ENCODE results near the gene HPCAL1. TPM values are rescaled to one million over a fixed set of nuclear protein-coding genes. Genes with fewer than 3 reads are reported as not detected.
A peak's percentile ranks its signal among the peaks of the same experiment; 100 is the strongest.

The HPCAL1 gene
- total and polyA plus RNA-seq, 4 donors = 28.2 to 159 (median 95.0) TPM

- H3K36me3 ChIP-seq (ENCODE audit: control insufficient read depth, insufficient read depth, low read length) = peaks cover 17% of the 10 kb centered on the region
- WGBS (ENCODE audit: insufficient coverage) = 51% methylated on average over 10 of the region's 15 CpGs
- H3K4me1 ChIP-seq (ENCODE audit: control insufficient read depth, insufficient read depth, low read length) = peaks cover 67% of the 10 kb centered on the region
- H3K9me3 ChIP-seq (ENCODE audit: control insufficient read depth, insufficient read depth, low read length) = no peaks in the 10 kb centered on the region
- no peaks in the 10 kb centered on the region for H3K27me3 ChIP-seq (ENCODE audit: control insufficient read depth, insufficient read depth, low read length)
- H3K4me3 ChIP-seq (ENCODE audit: low read depth, low read length) = no peak overlapping the region
- DNase-seq (ENCODE audit: low read depth in 4 of 6, low spot score in 6 of 6) = peak in 1 of 6 donors; percentile 59
- H3K27ac ChIP-seq (ENCODE audit: low read depth, low read length) = peak overlapping the region; percentile 76
These were observed 68.9 kb downstream of the HPCAL1 start for GRCh38 chr2:10371441-10372196.

- Histone ChIP-seq H3K27ac (ENCODE audit: low read depth, low read length) (peak overlapping the region; percentile 76), H3K4me3 (ENCODE audit: low read depth, low read length) (no peak overlapping the region)
- peak in 2 of 6 donors; percentile 49 to 62 for DNase-seq (ENCODE audit: low read depth in 4 of 6, low spot score in 6 of 6)
These were observed 69.6 kb downstream of the HPCAL1 start for GRCh38 chr2:10372203-10372861.

GRCh38 chr2:10372862-10373240 is 70.1 kb downstream of the HPCAL1 start:
- Histone ChIP-seq H3K4me3 (ENCODE audit: low read depth, low read length) (no peak overlapping the region), H3K9me3 (ENCODE audit: control insufficient read depth, insufficient read depth, low read length) (no peaks in the 10 kb centered on the region), H3K36me3 (ENCODE audit: control insufficient read depth, insufficient read depth, low read length) (peaks cover 20% of the 10 kb centered on the region), H3K27ac (ENCODE audit: low read depth, low read length) (peak overlapping the region; percentile 76), H3K4me1 (ENCODE audit: control insufficient read depth, insufficient read depth, low read length) (peaks cover 67% of the 10 kb centered on the region), H3K27me3 (ENCODE audit: control insufficient read depth, insufficient read depth, low read length) (no peaks in the 10 kb centered on the region)
- 79% methylated on average over 7 of the region's 7 CpGs for WGBS (ENCODE audit: insufficient coverage)
- no peak for DNase-seq (ENCODE audit: low read depth in 4 of 6, low spot score in 6 of 6)

More at GRCh38 chr2:10372203-10372861, 69.6 kb downstream of the HPCAL1 start:
- 67% methylated on average over 14 of the region's 20 CpGs for WGBS (ENCODE audit: insufficient coverage)
- Histone ChIP-seq H3K4me1 (ENCODE audit: control insufficient read depth, insufficient read depth, low read length) (peaks cover 67% of the 10 kb centered on the region), H3K27me3 (ENCODE audit: control insufficient read depth, insufficient read depth, low read length) (no peaks in the 10 kb centered on the region), H3K36me3 (ENCODE audit: control insufficient read depth, insufficient read depth, low read length) (peaks cover 17% of the 10 kb centered on the region), H3K9me3 (ENCODE audit: control insufficient read depth, insufficient read depth, low read length) (no peaks in the 10 kb centered on the region)

GRCh38 chr2:10373931-10374330 is 71.2 kb downstream of the HPCAL1 start:
- Histone ChIP-seq H3K9me3 (ENCODE audit: control insufficient read depth, insufficient read depth, low read length) (no peaks in the 10 kb centered on the region), H3K4me1 (ENCODE audit: control insufficient read depth, insufficient read depth, low read length) (peaks cover 61% of the 10 kb centered on the region), H3K4me3 (ENCODE audit: low read depth, low read length) (no peak overlapping the region), H3K27ac (ENCODE audit: low read depth, low read length) (no peak overlapping the region), H3K27me3 (ENCODE audit: control insufficient read depth, insufficient read depth, low read length) (no peaks in the 10 kb centered on the region), H3K36me3 (ENCODE audit: control insufficient read depth, insufficient read depth, low read length) (peaks cover 18% of the 10 kb centered on the region)
- 57% methylated on average over 5 of the region's 10 CpGs for WGBS (ENCODE audit: insufficient coverage)
- DNase-seq (ENCODE audit: low read depth in 4 of 6, low spot score in 6 of 6) = no peak

- Histone ChIP-seq H3K27me3 (ENCODE audit: control insufficient read depth, insufficient read depth, low read length) (no peaks in the 10 kb centered on the region), H3K27ac (ENCODE audit: low read depth, low read length) (no peak overlapping the region), H3K4me3 (ENCODE audit: low read depth, low read length) (no peak overlapping the region), H3K36me3 (ENCODE audit: control insufficient read depth, insufficient read depth, low read length) (peaks cover 16% of the 10 kb centered on the region), H3K4me1 (ENCODE audit: control insufficient read depth, insufficient read depth, low read length) (peaks cover 56% of the 10 kb centered on the region), H3K9me3 (ENCODE audit: control insufficient read depth, insufficient read depth, low read length) (no peaks in the 10 kb centered on the region)
- WGBS (ENCODE audit: insufficient coverage) = 84% methylated on average over 9 of the region's 13 CpGs
- DNase-seq (ENCODE audit: low read depth in 4 of 6, low spot score in 6 of 6) = no peak
These were observed 71.7 kb downstream of the HPCAL1 start for GRCh38 chr2:10374362-10374943.

- H3K27ac ChIP-seq (ENCODE audit: low read depth, low read length) = no peak overlapping the region
- no peaks in the 10 kb centered on the region for H3K27me3 ChIP-seq (ENCODE audit: control insufficient read depth, insufficient read depth, low read length)
- no peaks in the 10 kb centered on the region for H3K9me3 ChIP-seq (ENCODE audit: control insufficient read depth, insufficient read depth, low read length)
- 34% methylated on average over 6 of the region's 9 CpGs for WGBS (ENCODE audit: insufficient coverage)
- peak in 2 of 6 donors; percentile 47 to 69 for DNase-seq (ENCODE audit: low read depth in 4 of 6, low spot score in 6 of 6)
- H3K36me3 ChIP-seq (ENCODE audit: control insufficient read depth, insufficient read depth, low read length) = peaks cover 16% of the 10 kb centered on the region
- H3K4me1 ChIP-seq (ENCODE audit: control insufficient read depth, insufficient read depth, low read length) = peaks cover 55% of the 10 kb centered on the region
- H3K4me3 ChIP-seq (ENCODE audit: low read depth, low read length) = no peak overlapping the region
These were observed 73.0 kb downstream of the HPCAL1 start for GRCh38 chr2:10375570-10376281.

GRCh38 chr2:10377052-10377746 is 74.5 kb downstream of the HPCAL1 start:
- no peak for DNase-seq (ENCODE audit: low read depth in 4 of 6, low spot score in 6 of 6)
- WGBS (ENCODE audit: insufficient coverage) = 84% methylated on average over 21 of the region's 21 CpGs
- Histone ChIP-seq H3K27ac (ENCODE audit: low read depth, low read length) (no peak overlapping the region), H3K4me3 (ENCODE audit: low read depth, low read length) (no peak overlapping the region), H3K27me3 (ENCODE audit: control insufficient read depth, insufficient read depth, low read length) (no peaks in the 10 kb centered on the region), H3K9me3 (ENCODE audit: control insufficient read depth, insufficient read depth, low read length) (no peaks in the 10 kb centered on the region), H3K36me3 (ENCODE audit: control insufficient read depth, insufficient read depth, low read length) (peaks cover 14% of the 10 kb centered on the region), H3K4me1 (ENCODE audit: control insufficient read depth, insufficient read depth, low read length) (peaks cover 49% of the 10 kb centered on the region)

DNA sequence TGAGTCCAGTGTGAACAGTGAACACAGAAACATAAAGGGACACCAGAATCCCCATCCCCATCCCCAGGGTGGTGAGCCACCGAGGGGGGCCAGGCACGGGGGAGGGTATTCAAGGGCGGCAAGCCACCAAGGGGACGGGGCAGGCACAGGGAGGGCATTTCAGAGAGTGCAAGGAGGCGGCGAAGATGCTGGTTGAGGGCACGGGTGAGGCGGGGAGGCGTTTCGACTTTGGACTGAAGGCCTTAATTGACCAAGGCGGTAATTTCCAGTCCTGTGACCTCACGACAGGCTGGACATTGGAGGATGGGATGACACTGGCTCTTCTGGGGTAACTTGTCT is 75.0 kb downstream of the HPCAL1 start:
- no peak for DNase-seq (ENCODE audit: low read depth in 4 of 6, low spot score in 6 of 6)
- Histone ChIP-seq H3K36me3 (ENCODE audit: control insufficient read depth, insufficient read depth, low read length) (peaks cover 10% of the 10 kb centered on the region), H3K27me3 (ENCODE audit: control insufficient read depth, insufficient read depth, low read length) (no peaks in the 10 kb centered on the region), H3K4me1 (ENCODE audit: control insufficient read depth, insufficient read depth, low read length) (peaks cover 47% of the 10 kb centered on the region), H3K9me3 (ENCODE audit: control insufficient read depth, insufficient read depth, low read length) (no peaks in the 10 kb centered on the region), H3K27ac (ENCODE audit: low read depth, low read length) (no peak overlapping the region), H3K4me3 (ENCODE audit: low read depth, low read length) (no peak overlapping the region)
- WGBS (ENCODE audit: insufficient coverage) = 95% methylated on average over 9 of the region's 12 CpGs

- H3K36me3 ChIP-seq (ENCODE audit: control insufficient read depth, insufficient read depth, low read length) = peaks cover 10% of the 10 kb centered on the region
- 89% methylated on average over 6 of the region's 7 CpGs for WGBS (ENCODE audit: insufficient coverage)
- no peak for DNase-seq (ENCODE audit: low read depth in 4 of 6, low spot score in 6 of 6)
These were observed 75.5 kb downstream of the HPCAL1 start for GRCh38 chr2:10378189-10378588.

More at GRCh38 chr2:10378189-10378588, 75.5 kb downstream of the HPCAL1 start:
- Histone ChIP-seq H3K27ac (ENCODE audit: low read depth, low read length) (no peak overlapping the region), H3K4me1 (ENCODE audit: control insufficient read depth, insufficient read depth, low read length) (peaks cover 46% of the 10 kb centered on the region), H3K9me3 (ENCODE audit: control insufficient read depth, insufficient read depth, low read length) (no peaks in the 10 kb centered on the region), H3K4me3 (ENCODE audit: low read depth, low read length) (no peak overlapping the region), H3K27me3 (ENCODE audit: control insufficient read depth, insufficient read depth, low read length) (no peaks in the 10 kb centered on the region)

Data from spinal cord (tissue), 10 donors.